SK-N-MC (cell line): ENCODE data around the gene EXD3.
A peak's percentile ranks its signal among the peaks of the same experiment; 100 is the strongest.

Source experiments
- DNase-seq: peaks from one replicate; pipeline ENCODE4 v3.0.0-alpha.2; 2011; ENCODE audit warnings: low read depth, low spot score
- H3K27ac ChIP-seq: fragments of 200-600 bp; sonication (generic); 2 replicates; pipeline ENCODE4 v1.5.1; 2016; ENCODE audit warnings: mixed run types
- H3K36me3 ChIP-seq: fragments of 200-600 bp; sonication (generic); 2 replicates; pipeline ENCODE4 v1.6.1; 2017; ENCODE audit warnings: antibody characterized with exemption, low read length, mixed read lengths; ENCODE audit not compliant: insufficient read depth
- H3K4me3 ChIP-seq: fragments of 200-600 bp; sonication (generic); 2 replicates; pipeline ENCODE4 v1.5.1; 2016
- H3K9ac ChIP-seq: fragments of 200-600 bp; sonication (generic); 2 replicates; pipeline ENCODE4 v1.8.0; 2017; ENCODE audit warnings: mixed run types, mixed read lengths; ENCODE audit not compliant: insufficient read length
- H3K9me3 ChIP-seq: fragments of 200-600 bp; sonication (generic); 2 replicates; pipeline ENCODE4 v1.6.1; 2017; ENCODE audit warnings: low read depth, mild to moderate bottlenecking, antibody characterized with exemption, low read length, moderate library complexity, mixed read lengths
- EZH2 ChIP-seq: fragments of 200-600 bp; sonication (generic); IDR thresholded peaks from one replicate; pipeline ENCODE4 v1.6.1; 2017; ENCODE audit warnings: antibody characterized with exemption
- FOXP2 ChIP-seq: optimal IDR thresholded peaks from 2 replicates; pipeline ENCODE3; 2011; ENCODE audit warnings: mild to moderate bottlenecking, moderate library complexity; ENCODE audit not compliant: insufficient read depth; ENCODE audit errors: extremely low read length, control extremely low read depth
- POLR2AphosphoS5 ChIP-seq: IDR thresholded peaks from 2 replicates; pipeline ENCODE4 v1.6.1; 2012; ENCODE audit warnings: mild to moderate bottlenecking, low read depth, low read length, borderline replicate concordance

EXD3 gene

DNA sequence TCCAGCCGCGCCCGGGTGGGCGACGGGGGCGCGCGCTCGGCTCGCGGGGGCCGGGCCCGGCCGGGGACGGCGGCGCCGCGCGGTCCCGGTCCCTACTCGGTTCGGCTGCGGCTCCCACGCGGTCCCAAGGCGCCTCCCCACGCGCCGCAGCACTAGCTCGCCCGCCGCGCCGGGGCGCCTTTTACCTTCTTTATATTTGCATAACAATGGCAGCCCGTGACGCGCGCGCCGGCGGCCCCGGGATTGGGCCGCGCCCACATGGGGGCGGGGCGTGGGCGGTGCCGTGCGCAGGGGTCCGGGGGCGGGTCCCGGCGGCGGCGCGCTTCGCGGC is 120.9 kb downstream of the EXD3 start, which contains the start of gene NRARP:
Gene NRARP, minus strand, starts transcription at position 154 of the 331 bp plus-strand sequence. CDS start 343 bp downstream, outside the sequence.
- TF ChIP-seq FOXP2 (no peak), POLR2AphosphoS5 (peak; percentile 88)
- Histone ChIP-seq H3K27ac (peak within 1 kb of the TSS; percentile 73), H3K4me3 (peak within 1 kb of the TSS; percentile 97), H3K9me3 (no peaks in the 10 kb centered on the region), H3K9ac (peak within 1 kb of the TSS; percentile 73), H3K36me3 (no peaks in the 10 kb centered on the region)
- no peak for DNase-seq

GRCh38 chr9:137301081-137301947 is 121.6 kb downstream of the EXD3 start:
- no peaks in the 10 kb centered on the region for H3K36me3 ChIP-seq
- H3K9me3 ChIP-seq, result no peaks in the 10 kb centered on the region
- H3K4me3 ChIP-seq, result peak overlapping the region; percentile 97
- no peak for TF ChIP-seq FOXP2
- TF ChIP-seq EZH2, result no peak
- TF ChIP-seq POLR2AphosphoS5, result no peak
- DNase-seq, result no peak
- H3K9ac ChIP-seq, result peak overlapping the region; percentile 73
- peak overlapping the region; percentile 73 for H3K27ac ChIP-seq

- H3K36me3 ChIP-seq, result no peaks in the 10 kb centered on the region
- peak overlapping the region; percentile 73 for H3K27ac ChIP-seq
- peak overlapping the region; percentile 73 for H3K9ac ChIP-seq
- peak overlapping the region; percentile 97 for H3K4me3 ChIP-seq
- no peak for DNase-seq
- no peak for TF ChIP-seq FOXP2
- no peaks in the 10 kb centered on the region for H3K9me3 ChIP-seq
These were observed 122.3 kb downstream of the EXD3 start for GRCh38 chr9:137300567-137301080.

DNA sequence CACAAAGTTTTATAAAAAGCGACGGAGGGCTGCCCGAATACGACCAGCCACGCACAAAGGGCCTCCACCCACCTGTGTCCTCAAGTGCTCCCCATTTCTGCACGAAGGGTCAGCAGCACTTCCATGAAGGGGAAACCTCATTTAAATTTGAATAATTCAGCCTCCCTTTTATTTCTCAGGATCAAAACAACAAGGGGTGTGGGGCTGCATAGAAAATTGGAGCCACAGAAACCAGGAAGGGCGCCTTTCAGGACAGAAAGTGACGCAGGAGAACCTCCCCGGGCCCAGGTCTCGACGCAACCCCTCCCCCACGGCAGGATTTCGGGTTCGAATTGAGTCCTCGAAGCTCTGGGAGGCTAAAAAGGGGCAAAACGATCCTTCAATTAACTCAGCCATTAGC is 123.0 kb downstream of the EXD3 start:
- no peak for TF ChIP-seq POLR2AphosphoS5
- no peak for TF ChIP-seq FOXP2
- no peak for TF ChIP-seq EZH2
- peak overlapping the region; percentile 73 for H3K9ac ChIP-seq
- peak overlapping the region; percentile 25; the same call in 1 of the 2 replicates for H3K27ac ChIP-seq
- peak overlapping the region; percentile 97 for H3K4me3 ChIP-seq
- DNase-seq, result no peak
- no peaks in the 10 kb centered on the region for H3K36me3 ChIP-seq
- no peaks in the 10 kb centered on the region for H3K9me3 ChIP-seq

DNA sequence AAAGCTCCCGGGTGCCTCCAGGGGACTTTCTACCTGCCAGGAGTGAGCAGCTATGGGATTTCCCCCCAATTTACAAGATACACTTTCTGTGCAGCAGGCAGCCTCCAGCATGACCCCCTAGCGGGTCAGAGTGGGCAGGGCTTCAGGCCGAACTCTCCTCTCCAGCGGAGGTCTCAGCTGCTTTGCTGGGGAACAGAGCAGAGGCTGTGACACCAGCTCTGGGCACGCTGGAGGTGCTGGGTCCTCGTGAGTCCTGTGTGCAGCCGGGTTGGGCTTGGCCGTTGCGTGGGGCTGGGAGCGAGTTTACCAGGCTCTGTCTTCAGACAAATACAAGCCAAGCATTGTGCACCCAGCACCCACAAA is 123.8 kb downstream of the EXD3 start:
- Histone ChIP-seq H3K36me3 (no peaks in the 10 kb centered on the region), H3K27ac (no peak overlapping the region; the same call in 1 of the 2 replicates), H3K4me3 (no peak overlapping the region), H3K9me3 (no peaks in the 10 kb centered on the region; the same call in 1 of the 2 replicates), H3K9ac (no peak overlapping the region)
- DNase-seq, result no peak
- TF ChIP-seq FOXP2 (no peak), EZH2 (no peak), POLR2AphosphoS5 (no peak)

GRCh38 chr9:137298401-137299202 is 124.4 kb downstream of the EXD3 start:
- Histone ChIP-seq H3K36me3 (no peaks in the 10 kb centered on the region), H3K9me3 (no peaks in the 10 kb centered on the region; the same call in 1 of the 2 replicates), H3K4me3 (no peak overlapping the region), H3K27ac (no peak overlapping the region), H3K9ac (no peak overlapping the region)
- no peak for DNase-seq
- no peak for TF ChIP-seq FOXP2
- TF ChIP-seq POLR2AphosphoS5, result no peak
- TF ChIP-seq EZH2, result no peak

GRCh38 chr9:137297966-137298365 is 125.0 kb downstream of the EXD3 start:
- no peak for TF ChIP-seq FOXP2
- TF ChIP-seq POLR2AphosphoS5, result no peak
- no peak for TF ChIP-seq EZH2
- no peaks in the 10 kb centered on the region for H3K36me3 ChIP-seq
- H3K9ac ChIP-seq, result no peak overlapping the region
- H3K4me3 ChIP-seq, result no peak overlapping the region
- no peaks in the 10 kb centered on the region; the same call in 1 of the 2 replicates for H3K9me3 ChIP-seq
- no peak for DNase-seq
- H3K27ac ChIP-seq, result no peak overlapping the region

DNA sequence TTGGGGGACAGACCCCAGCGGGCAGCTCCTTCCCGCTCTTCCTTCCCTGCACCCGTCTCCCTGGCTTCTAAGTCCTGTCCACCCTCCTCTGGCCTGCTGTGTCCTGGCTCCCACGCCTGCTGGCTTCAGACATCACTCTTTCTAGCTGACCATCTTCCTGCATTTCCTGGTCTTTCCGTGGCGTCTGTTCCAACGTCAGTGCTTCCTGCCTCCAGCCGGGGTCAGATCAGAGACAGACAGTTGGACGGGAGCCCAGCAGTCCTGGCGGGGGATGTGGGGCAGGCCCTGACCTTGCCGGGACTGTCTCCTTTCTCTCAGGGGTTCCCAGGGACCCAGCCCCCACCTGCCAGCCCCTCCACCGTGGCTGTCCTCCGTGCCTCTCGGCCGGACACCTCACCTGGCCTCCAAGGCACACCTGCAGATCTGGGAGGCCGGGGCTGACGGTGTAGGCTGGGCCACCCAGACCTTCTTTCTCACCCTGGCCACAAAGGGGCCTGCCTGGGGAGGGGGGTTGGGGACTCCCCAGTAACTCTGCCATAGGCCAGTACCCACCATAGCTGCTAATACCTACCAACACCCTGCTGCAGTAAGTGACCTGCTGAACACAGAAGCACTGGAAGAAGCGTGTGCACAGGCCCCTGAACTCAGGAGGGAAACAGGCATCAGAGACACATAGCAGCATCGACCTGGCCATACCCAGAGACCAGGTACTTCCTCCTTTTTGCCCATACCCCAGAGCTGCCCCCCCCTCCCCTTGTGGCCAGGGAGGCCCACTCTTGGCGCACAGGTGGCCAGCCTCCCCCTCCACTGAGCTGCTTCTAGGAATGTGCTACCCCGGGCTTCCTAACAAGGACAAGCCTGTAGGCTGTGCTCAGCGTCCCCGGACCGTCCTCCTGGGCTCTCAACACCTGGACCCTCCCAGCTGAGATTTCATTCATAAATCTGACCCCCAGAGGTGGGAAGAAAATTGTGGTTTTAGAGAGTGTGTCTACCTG is 126.0 kb downstream of the EXD3 start:
- H3K36me3 ChIP-seq, result no peaks in the 10 kb centered on the region
- DNase-seq, result no peak
- no peak for TF ChIP-seq EZH2
- no peak for TF ChIP-seq FOXP2
- no peak for TF ChIP-seq POLR2AphosphoS5
- H3K4me3 ChIP-seq, result no peak overlapping the region
- H3K9ac ChIP-seq, result no peak overlapping the region
- H3K9me3 ChIP-seq, result no peaks in the 10 kb centered on the region; the same call in 1 of the 2 replicates
- no peak overlapping the region for H3K27ac ChIP-seq
